ENCODE measurements around the gene SMYD3. TPM values are rescaled to one million over a fixed set of nuclear protein-coding genes. Genes with fewer than 3 reads are reported as not detected.

The SMYD3 gene
- total RNA-seq, 4 donors from 2014 or later = 15.6 to 21.1 (median 18.4) TPM

DNA sequence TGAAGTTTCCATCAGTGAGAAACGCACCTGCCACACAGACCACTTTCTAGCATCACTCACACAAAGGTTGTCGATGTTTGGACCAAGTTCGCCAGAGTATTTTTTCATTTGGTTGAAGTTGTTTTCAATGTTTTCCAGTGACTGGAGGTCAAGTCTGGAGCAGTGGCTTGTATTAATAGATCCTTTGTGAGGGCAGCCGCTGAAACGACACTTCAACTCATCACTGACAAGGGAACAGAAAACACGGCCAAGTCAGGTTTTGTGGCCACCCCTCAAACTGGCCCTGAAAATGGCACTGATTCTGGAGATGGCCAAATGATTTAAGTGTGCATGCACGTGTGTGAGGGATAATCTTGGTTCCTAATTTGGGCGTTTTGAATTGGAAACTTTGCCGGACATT is 675.6 kb downstream of the SMYD3 start:
- TF ChIP-seq, protein P1, sequence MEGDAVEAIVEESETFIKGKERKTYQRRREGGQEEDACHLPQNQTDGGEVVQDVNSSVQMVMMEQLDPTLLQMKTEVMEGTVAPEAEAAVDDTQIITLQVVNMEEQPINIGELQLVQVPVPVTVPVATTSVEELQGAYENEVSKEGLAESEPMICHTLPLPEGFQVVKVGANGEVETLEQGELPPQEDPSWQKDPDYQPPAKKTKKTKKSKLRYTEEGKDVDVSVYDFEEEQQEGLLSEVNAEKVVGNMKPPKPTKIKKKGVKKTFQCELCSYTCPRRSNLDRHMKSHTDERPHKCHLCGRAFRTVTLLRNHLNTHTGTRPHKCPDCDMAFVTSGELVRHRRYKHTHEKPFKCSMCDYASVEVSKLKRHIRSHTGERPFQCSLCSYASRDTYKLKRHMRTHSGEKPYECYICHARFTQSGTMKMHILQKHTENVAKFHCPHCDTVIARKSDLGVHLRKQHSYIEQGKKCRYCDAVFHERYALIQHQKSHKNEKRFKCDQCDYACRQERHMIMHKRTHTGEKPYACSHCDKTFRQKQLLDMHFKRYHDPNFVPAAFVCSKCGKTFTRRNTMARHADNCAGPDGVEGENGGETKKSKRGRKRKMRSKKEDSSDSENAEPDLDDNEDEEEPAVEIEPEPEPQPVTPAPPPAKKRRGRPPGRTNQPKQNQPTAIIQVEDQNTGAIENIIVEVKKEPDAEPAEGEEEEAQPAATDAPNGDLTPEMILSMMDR (IDR thresholded peaks at IDR 0.05; ENCODE audit: low read depth) = no peak

DNA sequence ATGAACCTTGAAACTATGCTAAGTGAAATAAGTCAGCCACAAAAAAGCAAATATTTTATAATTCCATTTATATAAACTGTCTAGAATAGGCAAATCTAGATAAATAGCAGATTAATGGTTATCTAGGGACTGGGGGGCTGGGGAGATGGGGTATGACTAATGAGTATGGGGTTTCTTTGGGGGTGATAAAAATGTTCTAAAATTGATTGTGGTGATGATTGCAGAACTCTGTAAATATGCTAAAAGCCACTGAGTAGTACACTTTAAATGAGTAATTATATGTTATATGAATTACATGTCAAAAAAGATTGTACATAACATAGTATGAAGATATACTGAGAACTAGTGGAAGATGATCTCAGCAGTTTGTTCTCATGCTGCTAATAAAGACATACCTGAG is 677.3 kb downstream of the SMYD3 start:
- TF ChIP-seq, protein P1 (IDR thresholded peaks at IDR 0.05; ENCODE audit: low read depth) = no peak

DNA sequence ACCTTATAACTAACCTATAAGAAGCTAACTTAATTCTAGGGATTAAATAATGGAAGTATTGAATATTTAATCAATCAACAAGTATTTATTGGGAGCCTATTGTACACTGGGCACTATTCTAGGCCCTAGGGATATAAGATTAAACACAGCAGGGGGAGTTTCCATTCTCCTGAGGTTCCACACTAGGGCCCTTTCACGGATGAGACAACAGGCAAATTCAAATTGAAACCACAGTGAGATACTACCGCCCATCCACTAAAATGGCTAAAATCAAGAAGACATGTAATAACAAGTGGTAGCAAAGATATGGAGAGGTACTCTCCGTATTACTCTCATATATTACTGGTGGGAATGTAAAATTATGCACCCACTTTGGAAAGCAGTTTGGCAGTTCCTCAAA is 677.9 kb downstream of the SMYD3 start:
- TF ChIP-seq, protein P1 (IDR thresholded peaks at IDR 0.05; ENCODE audit: low read depth) = no peak

DNA sequence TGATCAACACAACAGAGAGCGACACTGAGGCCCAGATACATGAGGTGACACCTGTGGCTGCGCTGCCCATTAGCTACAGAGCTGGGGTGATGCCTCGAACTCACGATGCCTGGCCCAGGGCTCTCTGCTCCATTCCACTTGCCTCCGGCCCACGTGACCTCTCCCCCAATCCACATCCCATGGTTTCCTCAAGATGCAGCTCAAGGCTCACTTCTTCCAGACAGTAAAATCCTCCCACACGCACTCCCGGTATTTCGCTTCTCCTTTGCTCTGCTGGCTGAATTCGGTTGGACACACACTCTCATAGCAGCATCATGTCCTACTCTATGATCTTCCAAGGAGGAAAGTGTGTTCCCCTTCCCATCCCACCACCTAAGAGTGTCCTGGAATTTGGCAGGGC is 679.8 kb downstream of the SMYD3 start:
- TF ChIP-seq, protein P1 (IDR thresholded peaks at IDR 0.05; ENCODE audit: low read depth) = no peak

DNA sequence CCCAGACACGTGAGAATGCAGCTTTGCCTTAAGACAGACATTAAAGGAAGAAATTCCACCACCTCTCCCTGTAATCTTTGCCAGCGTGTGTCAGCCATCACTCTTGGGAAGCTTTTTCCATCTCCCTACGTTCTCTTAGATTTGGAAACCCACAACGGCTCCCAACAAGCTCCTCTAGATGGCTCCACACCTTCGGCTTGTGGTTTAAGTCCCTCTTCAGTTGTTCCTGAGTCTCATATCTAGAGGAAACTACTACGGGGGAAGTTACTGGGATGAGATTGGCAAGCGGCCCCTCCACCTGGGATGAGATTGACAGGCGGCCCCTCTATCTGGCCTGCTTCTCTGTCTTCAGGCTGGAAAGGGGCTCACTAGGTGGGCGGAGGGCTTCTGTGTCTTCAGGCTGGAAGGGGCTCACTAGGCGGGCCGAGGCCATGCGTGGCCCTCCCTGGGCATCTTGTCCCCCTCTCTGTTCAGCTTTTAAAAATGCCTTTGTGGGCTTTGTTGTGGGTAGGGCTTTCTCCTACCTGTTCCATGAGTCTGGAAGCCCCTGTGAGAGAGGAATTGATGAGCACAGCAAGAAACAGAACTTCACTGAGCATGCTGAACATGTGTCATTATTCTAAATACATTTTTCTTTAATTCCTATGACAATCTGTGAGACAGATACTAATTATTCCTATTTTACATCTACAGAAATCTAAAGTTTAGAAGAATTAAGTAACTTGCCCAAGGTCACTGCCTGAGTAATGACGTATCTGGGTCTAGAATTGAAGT is 681.8 kb downstream of the SMYD3 start:
- TF ChIP-seq, protein P1 (IDR thresholded peaks at IDR 0.05; ENCODE audit: low read depth) = no peak

DNA sequence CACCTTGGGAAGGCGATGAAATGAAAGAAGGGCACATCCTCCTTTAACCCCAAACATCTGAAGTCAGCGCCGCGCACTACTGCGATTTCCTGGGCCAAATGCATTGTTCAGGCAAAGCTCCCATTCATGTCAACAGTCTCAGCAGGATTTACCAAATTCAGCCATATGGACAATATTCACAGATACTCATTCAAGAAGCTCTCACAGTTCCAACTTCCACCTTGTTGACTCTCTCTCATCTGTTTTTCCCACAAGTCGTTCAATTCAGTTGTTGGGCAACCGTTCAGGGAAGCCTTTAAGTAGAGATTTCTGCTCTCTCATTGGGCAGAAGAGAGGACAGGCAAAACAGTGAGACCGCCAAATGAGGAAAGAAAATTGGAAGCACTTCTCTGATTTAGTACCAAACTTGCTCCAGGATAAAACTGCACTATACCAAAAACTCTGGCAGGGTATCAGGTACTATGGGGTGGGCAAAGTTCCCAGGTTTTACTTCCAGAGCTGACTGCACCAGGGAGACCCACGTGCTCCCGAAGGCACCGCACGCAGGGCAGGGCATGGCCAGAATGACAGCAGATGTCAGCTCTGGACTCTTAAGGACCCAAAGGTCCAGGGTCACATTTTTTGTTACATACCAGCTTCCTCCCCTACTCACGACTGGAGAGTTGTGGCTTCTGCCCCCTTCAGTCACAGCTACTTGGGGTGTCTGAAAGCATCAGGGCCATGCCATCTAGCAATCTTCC is 683.5 kb downstream of the SMYD3 start:
- TF ChIP-seq, protein P1 (IDR thresholded peaks at IDR 0.05; ENCODE audit: low read depth) = no peak

DNA sequence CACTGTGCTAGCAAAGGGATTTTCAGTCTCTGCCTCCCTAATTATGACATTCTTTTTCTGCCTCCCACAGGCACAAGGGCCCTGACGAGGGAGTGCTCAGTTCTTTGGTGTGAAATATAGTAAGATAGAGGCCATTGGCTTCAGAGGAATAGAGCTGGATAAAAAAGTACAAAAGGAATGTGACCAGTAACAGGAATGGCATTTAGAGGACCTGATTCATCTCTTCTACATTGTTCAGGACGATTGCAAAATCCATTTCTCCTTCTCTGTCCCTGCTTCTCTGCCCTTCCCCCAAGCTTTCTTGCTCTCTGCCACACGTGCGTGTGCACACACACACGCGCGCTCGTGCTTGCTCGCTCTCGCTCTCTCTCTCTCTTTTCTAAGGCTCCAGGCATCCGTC is 684.1 kb downstream of the SMYD3 start:
- TF ChIP-seq, protein P1 (IDR thresholded peaks at IDR 0.05; ENCODE audit: low read depth) = no peak
